Limb (tissue), 2 donors: ENCODE measurements around the gene LARP4B.

ENCODE experiments used
- DNase-seq, 2 donors: peaks; one replicate each; pipeline ENCODE4 v3.0.0-alpha.2; 2016; ENCODE audit errors: extremely low spot score in 2 of 2

LARP4B gene

DNA sequence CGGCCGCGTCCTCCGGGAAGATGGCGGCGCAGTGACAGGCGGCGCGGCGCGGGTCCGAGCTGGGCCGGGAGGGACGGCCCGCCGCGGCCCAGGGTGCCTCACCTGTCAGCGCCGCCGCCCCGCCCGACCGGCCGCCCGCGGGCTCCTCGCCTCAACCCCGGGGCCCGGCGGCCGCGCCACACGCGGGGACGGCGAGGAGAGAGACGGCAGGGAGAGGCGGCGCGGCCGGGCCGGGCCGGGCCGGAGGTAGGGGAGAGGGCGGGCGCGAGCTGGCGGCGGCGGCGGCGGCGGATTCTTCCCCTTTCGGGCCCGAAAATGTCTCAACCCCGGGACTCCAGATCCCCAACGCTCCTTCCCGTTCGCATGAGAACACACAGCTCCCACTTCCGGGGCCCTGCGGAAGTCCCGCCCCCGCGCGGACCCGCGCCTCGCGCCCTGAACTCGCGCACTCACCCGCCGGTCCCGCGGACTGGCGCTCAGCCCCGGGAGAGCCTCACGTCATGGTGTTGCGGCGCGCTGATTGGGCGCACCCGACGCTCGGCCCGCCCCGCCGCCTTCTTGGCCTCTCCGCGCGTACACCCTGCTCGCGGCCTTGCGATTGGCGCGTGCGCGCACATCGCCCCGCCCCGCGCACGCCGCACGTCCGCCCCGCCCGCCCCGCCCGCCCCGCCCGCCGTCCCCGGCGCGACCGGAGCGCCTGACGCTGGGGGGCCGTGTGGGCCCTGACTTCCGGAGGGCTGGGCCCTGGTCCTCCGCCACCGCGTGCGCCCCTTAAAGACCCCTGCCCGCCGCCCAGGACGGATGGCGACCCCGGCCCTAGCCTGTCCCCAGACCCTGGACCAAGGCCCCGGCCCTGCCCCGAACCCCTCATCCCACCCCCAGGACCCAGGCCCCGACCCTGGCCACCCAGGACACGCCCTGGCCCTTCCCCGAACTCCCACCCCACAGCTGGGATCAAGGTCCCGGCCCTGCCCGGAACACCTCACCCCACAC, at the start of gene LARP4B:
Gene LARP4B (minus strand): TSS at position 380 of the 993 bp plus-strand sequence. CDS start 45,984 bp downstream, outside the sequence.
- DNase-seq = peak; percentile 97 to 99

DNA sequence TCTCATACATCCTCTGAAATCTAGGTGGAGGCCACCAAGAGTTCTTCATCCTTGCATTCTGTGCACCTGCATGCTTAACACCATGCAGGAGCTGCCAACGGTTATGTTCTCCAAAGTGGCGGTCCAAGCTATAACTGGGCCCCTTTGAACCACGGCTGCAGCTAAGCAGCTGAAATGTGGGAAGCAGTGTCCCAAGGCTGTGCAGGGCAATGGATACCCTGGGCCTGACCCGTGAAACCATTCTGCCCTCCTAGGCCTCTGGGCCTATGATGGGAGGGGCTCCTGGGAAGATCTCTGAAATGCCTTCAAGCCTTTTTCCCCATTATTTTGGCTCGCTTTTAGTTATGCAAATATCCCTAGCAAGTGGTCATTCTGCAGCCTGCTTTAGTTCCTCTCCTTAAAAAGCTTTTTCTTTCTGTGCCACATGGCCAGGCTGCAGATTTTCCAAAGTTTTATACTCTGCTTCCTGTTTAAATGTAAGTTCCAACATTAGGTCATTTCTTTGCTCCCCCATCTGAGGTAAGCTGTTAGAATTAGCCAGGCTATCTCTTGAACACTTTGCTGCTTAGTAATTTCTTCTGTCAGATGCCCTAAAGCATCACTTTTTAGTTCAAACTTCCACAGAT, 49.1 kb upstream of the LARP4B start:
- DNase-seq = no peak

DNA sequence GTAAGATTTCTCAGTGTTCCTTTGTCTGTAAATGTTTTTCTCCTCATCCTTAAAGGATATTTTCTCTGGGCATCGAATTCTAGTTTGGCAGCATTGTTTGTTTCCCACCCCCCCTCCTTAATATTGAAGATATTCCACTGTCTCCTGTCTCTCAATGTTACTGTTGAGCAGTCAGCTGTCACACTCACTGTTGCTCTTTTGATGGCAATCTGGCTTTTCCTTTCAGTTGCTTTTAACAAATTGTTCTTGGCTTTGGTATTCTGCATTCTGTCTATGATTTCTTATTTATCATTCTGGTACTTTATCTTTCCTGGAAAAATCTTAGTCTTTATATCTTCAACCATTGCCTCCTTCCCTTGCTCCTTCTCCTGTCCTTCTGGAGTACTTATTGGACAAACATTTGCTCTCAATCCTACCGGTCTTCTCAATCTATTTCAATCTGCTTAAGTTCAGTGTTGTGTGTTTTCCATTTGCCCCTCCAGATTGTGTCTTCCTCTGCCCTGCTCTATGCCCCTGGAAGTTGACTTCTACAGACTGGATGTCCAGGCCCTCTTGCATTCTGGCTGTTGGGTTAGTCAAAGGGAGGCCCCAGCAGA, 47.4 kb upstream of the LARP4B start:
- DNase-seq = no peak

DNA sequence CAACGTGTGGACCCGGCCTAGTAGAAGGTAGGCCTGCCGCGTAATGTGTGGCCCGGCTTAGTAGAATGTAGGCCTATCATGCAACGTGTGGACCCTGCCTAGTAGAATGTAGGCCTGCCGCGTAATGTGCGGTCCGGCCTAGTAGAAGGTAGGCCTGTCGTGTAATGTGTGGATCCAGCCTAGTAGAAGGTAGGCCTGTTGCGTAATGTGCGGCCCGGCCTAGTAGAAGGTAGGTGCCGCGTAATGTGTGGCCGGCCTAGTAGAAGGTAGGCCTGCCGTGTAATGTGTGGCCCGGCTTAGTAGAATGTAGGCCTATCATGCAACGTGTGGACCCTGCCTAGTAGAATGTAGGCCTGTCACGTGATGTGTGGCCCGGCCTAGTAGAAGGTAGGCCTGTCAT, 44.8 kb upstream of the LARP4B start:
- no peak for DNase-seq

DNA sequence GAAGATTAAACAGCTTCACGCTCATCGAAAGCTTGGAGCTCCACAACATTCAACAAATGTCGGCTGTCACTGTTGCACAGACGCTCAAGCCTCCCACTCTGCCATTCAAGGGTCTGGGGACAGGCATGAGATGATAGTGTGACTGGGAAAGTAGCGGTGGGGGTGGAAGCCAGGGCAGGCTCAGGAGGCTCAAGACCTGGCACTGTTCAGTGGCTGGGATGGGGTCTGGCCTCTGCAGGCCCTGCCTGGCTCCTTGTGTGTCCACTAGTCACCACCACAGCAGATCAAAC, 43.2 kb upstream of the LARP4B start:
- no peak for DNase-seq

DNA sequence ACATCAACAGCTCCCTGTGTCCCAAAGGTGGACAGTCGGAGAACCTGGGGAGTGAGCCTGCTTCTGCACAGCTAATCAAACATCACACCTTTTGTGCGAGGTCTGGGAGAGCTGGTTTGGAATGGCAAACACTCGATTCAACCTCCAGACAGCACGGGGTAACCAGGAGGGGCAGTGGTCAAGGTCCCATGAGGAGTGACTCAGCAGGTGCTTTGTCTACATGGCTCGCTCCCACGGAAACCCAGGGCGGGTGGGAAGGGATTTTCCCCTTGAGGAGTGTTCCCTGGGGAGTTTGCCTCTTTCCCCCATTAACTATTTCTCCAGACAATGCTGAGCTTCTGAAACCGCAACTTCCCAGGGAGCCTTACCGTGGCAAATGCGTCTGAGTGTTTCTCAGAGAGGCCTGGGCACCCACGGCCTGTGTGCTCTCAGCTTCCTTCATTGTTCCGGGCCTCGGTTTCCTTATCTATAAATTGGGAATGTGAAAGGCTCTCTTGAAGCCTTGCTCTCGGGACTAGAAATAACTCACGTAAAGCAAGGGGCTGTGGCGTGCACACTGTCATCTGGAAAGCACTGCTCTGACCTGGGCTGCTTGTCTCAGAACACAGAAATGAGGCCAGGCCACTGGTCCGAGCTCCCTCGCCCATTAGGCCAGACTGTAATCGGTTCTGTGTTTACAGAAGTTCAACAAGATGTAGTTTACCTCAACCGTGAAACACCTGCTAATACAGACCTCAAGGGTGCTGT, 42.7 kb upstream of the LARP4B start:
- no peak for DNase-seq

DNA sequence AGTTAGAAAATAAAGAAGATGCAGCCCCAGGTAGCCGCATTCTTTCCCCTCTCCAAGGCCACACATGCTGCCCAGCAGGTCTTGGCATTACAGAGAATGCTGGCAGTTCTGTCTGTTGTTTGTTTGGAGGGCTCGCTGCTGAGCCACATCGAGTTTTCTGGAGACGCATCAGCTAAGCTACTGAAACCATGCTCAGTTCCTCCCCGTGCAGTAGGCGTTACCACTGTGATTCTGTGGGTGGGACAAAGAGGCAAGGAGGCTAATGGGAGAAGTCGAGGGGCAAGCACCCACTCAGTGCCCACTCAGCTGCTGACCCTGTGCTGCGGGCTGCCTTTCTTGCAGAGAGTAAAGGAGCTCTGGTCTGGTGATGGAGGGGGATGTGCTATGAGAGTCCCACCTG, 41.3 kb upstream of the LARP4B start:
- DNase-seq = no peak

DNA sequence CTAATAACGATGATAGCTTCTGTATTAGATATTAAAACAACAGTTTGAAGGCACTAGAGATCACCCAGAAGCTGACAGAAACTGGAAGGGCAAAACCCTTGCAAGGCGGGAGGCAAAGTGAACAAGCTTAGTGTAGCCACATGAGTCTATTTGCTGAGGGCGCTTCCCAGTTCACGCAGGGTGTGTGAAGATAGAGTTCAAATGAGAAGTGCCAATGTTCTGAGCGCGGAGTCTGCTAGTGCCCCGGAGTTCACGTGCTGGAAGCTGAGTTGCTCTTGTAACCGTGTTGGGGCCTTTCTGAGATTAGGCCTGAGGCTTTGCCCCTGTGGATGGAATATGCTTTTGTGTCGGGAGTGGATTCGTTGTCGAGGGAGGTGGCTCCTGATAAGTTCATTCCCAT, 40.1 kb upstream of the LARP4B start:
- no peak for DNase-seq

DNA sequence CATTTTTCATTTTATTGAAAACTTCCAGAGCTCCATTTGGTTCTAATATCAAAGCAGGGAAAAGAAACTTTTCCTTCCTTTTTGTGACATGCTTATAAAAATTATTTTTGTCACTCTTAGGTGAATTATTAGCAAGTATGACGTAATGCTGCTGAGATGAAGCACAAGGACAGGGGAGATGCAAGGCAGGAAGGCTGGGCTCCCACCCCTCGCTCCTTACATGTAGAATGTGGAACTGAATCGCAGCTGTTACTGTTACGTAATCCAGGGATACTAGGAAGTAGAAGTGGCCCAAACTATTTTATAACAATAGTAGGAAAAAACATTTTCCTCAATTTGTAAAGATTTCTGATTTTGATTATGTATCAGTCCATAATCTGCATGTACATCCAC, 39.6 kb upstream of the LARP4B start:
- DNase-seq = no peak

DNA sequence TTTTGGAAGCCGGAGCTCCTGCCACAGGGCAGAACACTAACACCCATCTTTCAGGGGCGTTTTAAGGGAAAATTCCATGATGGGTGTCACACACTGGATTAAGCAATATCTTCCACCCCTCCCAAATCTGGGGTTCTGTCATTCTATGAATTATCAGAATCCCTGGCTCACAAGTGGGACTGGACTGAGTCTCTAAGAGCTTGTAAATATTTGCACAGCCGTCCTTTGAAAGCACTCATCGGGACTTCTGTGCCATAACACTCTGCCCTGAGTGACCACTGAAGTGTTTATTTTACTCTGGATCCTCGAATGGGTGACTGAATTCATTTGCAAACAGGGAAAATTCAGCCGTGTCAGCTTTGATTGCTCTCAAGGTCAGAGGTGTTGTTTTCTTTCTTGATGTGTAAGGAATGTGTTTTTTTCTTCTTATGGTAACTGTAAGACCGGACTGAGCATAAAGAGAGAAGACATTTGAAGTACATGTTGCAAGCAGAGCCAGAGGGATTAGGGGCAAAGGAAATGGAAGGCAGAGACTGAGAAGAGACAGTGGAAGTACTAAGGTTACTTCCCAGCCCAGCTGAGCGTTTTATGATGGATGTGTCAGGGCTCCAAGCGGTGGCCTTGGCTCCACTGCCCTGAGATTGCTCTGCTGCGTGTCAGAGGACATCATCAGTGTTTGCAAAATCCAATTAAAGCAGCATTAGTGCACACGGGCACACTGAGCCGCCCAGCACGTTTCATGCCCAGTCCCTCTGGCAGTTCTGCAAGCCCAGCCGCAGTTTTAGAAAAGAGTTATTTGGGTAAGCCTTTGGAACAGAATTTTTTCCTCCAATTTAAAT, 39.0 kb upstream of the LARP4B start:
- DNase-seq = no peak

DNA sequence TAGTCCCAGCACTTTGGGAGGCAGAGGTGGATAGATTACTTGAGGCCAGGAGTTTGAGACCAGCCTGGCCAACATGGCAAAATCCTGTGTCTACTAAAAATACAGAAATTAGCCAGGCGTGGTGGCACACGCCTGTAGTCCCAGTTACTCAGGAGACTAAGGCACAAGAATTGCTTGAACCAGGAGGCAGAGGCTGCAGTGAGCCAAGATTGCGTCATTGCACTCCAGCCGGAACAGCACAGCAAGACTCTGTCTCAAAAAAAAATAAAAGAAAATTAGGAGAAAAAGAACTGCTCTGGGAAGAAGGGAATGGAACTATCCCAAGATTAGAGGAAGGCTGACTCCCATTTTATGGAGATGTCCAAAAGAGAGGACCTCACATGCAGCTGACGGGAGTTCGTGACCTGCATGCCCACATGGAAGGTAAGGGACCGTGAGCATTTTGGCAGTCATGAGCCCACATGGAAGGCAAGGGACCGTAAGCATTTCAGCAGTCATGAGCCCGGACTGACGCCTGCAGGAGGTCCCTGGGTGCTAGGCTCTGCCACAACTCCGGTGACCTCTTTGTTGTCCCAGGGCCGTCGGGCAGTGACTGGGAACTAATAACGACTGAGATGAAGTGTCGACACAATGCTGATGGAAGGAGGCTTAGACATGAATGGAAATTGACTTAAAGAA, 38.1 kb upstream of the LARP4B start:
- DNase-seq = no peak

DNA sequence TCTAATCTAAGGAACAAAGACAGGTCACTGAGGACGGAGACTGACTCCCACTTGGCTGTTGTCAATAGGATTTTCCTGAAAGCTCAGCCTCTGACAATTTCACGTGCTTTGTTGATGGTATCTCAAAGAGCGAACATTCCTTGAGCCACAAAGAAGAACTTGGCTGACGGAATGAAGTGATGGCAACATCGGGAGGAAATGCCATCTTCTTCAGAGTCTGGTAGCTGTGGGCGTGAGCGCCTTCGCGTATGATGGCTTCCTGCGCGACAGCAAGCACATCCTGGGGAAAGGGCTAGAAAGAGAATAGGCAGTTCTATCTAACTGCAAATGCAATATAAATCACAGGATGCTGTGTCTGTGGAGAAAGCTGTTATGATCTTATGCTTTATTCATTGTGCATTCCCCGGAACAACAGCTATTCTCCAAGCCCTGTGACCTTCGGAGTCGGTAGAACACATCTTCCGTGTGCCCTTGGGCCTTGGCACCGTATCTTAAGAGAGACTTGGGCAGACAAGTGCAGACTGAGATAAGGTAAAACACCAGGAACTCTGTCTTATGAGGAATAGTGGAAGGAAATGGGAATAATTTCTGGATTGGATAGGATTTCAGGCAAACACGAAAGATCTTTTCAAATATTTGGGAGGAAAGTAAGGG, 37.2 kb upstream of the LARP4B start:
- DNase-seq = no peak

DNA sequence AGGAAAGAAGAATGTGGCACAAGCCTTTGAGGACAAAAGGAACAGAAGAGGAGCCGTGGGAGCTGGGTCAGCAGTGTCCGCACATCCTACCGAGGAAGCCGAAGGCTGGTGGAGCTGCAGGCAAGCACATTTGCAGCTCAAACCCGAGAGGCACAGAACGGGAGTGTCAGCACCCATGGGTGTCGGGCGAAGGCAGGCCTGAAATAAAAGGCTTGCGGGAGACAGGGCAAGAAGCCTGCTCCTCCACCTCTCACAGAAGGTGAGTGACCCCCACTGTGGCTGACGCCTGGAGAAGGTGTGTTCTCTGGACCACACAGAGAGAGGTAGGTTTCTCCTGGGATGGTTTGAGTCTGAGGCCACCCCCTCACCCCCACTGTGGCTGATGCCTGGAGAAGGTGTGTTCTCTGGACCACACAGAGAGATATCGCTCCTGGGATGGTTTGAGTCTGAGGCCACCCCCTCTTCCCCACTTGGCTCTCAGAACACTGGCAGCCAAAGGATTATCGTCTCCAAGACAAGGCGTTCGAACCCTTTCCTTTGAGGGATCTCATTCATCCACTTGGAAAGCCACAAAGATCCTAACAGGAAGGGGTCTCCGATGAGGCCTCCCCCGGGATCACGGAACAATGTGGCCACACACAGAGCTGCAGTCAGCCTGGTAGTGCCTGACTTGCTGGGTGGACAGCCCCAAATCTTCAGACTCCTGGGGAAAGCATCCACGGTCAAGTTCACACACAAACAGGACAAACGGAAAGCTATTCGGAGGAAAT, 35.1 kb upstream of the LARP4B start:
- no peak for DNase-seq

DNA sequence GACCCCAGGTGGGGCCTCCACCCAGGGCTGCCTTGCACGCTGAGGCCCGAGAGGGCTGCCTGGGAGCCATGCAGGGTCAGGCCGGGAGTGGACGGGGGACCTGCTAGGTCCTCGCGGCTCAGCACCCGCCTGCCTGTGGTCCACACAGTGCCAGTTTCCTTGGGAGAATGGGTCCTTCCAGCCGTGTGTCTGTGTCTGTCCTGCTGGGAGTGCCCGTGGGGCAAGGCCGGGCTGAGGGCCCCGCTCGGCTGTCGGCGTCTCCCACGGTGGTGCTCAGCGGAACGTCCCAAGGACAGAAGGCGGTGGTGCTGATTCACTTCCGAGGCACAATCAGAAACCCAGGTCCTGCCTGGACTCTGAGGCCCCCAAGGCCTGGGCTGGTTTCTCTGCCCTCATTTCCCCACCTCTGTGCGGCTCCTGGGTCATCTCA, 33.5 kb upstream of the LARP4B start:
- no peak for DNase-seq

DNA sequence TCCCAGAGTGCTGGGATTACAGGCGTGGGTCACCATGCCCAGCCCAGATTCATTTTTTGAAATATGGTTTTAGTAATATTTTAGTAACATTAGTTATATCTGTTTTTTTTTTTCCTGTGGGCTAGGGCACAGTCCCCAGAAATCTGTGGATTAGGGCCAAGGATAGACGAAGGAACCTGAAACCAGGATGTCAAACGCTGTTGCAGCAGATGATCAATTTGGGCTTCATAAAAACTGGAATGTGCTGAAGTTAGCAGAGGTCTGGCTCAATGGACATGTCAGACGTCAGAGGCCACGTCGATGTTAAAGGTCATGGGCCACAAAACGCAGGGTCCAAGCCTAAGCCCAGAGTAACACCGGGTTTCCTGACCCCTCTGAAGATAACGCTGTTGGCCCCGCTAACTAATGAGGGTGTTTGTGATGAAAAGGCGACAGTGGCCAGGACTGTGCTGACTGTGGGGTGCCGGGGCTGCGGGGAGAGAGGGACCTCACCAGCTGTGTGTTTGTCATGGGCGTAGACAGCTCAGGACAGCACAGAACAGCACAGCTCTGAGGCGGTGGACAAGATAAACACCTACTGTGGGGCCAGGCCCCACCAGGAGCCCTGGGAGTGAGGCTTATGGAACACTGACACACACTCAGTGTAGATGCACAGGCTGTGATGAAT, 32.9 kb upstream of the LARP4B start:
- DNase-seq = no peak

DNA sequence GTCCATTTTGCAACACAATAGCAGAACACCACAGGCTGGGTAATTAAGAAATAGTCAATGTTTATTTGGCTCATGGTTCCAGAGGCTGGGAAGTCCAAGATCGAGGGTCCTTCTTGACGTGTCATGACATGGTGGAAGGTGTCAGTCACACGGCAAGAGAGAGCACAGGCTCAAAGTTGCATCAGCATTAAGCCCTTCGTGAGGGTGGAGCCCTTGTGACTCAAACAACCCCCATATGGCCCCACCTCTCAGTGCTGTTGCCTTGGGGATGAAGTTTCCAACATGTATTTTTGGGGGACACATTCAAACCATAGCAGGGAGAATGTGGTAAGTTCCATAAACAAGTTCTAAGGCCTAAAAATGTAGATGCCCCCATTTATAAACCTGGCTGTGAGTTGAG, 32.1 kb upstream of the LARP4B start:
- no peak for DNase-seq

DNA sequence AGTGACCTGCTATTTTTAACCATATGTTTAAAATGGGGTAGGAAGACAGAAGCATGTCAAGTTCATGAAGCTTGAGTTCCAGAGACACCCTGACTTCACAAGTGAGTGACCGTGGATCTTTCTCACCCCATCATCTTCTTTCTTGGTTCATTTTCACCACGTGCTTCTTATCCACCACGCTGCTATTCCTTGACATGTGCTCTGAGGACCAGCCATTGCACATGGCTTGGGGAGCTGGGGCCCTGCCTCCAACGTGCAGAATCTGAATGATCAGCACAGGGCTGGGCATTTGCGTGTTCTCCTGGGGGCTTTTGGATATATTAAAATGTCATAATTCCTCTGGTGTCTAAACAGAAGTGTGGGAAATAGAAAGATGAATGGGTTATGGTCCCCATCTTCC, 31.7 kb upstream of the LARP4B start:
- DNase-seq = no peak

DNA sequence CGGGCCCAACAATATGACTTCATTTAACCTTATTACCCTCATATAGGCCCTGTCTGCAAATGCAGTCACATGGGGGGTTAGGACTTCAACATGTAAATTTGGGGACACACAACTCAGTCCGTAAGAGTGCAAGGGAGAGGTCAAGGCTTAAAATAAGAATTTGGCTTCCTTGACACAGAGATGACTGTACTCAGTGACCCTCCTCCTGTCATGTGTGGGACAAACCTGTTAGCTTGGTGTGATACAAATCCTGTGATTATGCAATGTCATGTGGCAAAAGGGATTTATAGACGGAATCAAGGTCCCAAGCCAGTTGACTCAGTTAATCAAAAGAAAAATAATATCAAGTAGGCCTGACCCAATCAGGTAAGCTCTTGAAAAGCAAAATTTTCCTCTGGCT, 30.8 kb upstream of the LARP4B start:
- DNase-seq = no peak

DNA sequence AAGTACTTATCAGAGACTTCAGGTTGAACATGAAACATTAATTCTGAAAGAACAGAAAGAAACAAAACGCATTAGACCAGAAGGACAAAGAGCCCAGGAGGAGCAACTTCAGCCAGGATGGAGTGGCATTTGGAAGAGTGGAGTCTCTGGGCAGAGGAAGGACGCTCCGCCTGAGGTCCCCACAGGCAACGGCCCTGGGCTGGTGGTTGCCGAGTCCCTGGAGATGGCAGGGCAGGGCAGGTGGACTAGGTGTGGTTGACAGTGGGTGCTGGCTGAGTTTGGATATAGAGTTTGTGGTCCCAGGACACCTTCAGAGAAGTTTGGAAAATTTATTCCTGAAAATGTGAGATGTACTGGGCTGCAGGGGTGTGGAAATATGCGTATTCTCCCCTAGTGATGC, 27.4 kb upstream of the LARP4B start:
- no peak for DNase-seq
